NCI-H128 (cell line): ENCODE data around the gene SNX32.

Experiments used
- DNase-seq: peaks from one replicate; lab custom pipeline; 2025; ENCODE audit not compliant: unreplicated experiment; lab: John Stamatoyannopoulos, UW

The SNX32 gene

DNA sequence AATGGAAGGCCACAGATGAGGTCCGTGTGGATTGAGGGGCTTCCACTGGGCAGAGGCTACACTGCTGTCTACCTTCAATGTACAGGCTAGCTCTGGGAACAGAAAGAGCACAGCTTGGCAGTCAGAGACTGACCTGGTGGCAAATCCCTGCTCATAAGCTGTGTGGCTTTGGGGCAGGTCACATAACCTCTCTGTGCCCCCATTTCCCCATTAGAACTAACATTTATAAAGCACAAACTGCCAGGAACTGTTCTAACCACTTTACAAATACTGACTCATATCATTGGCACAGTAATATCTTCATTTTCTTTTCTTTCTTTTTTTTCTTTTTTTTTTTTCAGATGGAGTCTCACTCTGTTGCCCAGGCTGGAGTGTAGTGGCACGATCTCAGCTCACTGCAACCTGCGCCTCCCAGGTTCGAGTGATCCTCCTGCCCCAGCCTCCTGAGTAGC lies 63.3 kb downstream of the SNX32 start:
- no peak for DNase-seq

DNA sequence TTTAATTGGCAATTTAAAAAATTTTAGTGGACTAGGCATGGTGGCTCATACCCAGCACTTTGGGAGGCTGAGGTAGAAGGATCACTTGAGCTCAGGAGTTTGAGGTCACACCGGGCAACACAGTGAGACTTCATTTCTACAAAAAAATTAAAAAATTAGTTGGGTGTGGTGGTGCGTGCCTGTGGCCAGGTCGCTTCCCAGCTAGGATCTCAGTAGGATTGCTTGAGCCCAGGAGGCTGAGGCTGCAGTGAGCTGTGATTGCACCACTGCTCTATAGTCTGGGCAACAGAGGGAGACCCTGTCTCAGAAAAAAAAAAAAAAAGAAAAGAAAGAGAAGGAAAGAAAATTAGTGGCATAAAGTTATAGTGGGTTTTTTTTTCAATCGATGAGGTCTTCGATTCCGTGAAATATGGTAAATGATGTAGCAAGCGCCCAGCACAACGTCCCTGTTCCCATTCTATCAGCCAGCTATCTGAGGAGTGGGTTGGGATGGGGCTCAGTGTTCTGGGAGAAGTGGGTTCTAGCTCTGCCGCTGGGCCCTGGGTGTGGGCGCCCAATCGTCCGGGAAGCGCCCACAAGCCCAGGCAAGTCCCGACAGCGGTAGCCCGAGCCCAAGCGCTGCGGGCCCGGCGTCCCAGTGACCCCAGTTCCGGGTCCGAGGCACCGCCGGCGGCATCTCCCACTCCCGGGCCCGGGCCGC lies 65.0 kb downstream of the SNX32 start:
- no peak for DNase-seq

DNA sequence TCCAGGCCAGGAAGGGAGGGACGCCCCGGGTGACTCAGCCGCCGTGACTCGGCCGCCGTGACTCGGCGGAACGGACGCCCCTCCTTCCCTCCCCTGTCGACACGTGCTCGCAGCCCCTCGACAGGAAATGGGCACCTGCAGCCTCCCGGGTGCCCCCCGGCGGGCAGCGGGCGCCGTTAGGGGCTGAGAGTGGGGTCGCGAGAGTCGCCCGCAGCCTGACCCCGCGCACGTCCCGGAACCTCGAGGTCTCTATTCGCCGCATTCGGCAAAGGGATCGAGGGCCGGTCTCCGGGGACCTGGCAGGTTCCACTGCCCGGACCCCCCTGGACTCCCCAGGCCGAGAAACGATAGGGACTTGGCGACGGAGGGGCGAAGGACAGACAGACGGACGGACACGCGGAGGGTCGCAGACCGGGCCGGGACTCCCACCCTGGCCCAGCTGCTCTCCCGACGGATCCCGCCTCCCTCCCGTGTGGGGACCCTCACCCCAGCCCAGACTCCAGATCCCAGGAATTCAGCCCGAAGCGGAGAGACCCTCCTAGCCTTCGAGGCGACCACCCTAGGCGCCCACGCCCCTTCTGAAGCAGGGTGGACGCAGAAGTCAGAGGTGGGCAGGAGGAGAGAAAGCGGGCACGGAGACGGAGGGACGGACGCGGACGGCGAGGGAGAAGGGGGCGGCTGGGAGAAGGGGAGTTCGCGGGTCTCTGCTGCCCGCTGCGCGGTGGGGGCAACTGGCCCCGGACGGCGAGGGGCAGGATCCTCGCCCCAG lies 65.8 kb downstream of the SNX32 start:
- DNase-seq = no peak

DNA sequence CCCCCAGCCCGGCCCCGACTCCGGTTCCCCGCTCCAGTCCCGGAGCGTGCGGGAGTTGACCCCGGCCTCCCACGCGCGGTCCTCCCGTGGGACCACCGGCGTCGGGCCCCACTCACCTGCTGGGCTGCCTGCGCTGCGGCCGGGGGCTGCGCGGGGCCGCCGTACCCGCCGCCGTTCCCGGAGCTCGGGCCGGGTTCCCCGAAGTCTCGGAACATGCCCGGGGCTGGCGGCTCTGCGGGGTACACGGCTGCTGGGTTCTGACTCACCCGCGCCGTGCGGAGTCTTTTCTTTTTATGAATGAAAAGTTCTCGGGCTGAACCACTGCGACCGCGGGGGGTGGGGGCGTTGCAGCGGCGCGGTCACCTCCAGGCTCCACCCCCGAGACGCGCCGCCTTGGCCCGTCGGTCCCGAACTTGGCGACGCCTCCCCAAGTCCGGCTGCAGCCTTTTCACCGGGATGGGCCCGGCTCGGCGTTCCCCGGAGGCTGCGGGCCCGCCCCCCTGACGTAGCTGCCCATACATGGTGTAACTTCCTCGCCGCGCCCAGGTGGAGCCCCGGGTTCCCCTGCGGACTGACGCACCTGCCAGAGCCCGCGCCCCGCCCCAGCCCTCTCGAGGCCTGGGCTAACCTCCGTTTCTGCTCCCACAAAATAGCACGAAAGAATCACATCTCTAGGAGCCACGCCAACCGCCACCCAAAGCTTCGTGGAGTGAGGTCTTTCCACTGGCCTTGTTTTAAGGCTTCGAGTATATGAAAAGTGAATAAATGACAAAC lies 66.5 kb downstream of the SNX32 start, which contains the start of gene FOSL1:
Gene FOSL1 (minus strand): TSS at position 264 of the 774 bp plus-strand sequence. CDS start 49 bp downstream, at position 215.
- peak; percentile 59 for DNase-seq

DNA sequence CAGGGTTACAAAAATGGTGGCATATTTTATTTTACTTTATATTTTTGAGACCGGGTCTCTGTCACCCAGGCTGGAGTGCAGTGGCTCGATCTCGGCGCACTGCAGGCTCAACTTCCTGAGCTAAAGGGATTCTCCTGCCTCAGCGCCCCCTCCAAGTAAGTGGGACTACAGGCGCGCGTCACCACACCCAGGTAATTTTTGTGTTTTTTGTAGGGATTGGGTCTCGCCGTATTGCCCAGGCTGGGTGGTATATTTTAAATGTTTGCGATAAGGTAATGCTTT lies 67.1 kb downstream of the SNX32 start:
- no peak for DNase-seq

DNA sequence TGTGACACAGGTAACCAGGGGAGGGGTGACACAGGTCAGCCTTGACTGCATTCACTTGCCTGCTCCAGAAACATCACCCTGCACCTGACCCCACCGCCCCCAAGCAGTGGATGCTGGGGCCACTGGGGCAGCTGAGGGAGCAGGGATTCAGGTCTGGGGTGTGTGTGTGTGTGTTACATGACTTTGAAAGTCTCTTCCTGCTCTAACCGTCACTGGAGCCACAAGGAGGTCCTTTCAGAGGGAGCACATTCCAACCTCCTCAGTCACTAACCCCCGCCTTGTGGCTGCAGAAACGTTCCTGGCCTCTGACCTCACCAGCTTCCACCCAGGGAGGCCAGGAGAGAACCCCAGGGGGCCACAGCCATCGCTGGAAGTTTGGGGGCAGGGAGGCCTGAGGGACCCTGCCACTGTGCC lies 69.3 kb downstream of the SNX32 start:
- DNase-seq = no peak
